ENCODE measurements around the gene KRT83.
"Not testable (repeated sequence)": the region's sequence is repeated elsewhere in the genome, so short reads cannot be mapped to it uniquely, and the experiment has no call there.

KRT83 gene

DNA sequence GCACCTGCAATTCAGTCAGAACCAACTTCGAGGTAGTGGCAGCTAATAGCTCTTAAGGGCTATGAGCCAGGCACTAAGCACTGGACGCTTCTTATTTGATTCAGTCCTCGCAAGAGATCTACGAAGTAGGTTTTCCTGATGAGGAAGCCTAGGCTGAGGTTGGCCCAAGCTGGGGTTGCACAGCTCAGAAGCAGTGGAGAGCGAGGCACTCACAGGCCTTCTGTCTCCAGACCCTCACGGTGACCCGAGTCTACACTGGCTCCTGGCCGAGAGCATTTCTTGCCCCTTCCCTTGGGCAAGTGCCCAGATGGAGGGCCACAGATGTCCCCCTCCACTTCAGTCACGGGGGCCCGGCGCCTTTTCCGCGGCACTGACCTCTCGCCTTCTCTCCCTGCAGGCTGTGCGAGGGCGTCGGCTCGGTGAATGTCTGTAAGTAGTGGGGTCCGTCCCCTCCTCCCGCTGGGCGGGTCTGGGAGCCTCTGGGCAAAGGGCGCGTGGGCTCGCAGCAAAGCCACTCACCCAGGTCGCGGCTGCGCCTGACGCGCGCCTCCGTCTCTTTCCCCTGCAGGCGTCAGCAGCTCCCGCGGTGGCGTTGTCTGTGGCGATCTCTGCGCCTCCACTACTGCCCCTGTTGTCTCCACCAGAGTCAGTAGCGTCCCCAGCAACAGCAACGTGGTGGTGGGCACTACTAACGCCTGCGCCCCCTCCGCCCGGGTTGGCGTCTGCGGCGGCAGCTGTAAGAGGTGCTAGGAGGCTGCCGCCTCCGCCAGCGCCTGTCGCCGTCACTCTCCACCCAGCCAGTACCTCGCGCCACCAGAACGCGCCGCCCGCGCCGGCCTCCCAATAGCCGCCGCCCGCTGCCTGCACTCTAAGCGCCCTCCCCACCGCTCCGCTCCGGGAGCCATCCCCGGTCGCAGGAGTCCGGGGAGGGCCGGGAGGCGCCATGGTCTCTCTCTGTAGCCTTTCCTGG is 13.1 kb downstream of the KRT83 start:
- H3K4me3 ChIP-seq (ENCODE audit: low read depth, low read length), result no peak overlapping the region; the same call in 1 of the 2 replicates

DNA sequence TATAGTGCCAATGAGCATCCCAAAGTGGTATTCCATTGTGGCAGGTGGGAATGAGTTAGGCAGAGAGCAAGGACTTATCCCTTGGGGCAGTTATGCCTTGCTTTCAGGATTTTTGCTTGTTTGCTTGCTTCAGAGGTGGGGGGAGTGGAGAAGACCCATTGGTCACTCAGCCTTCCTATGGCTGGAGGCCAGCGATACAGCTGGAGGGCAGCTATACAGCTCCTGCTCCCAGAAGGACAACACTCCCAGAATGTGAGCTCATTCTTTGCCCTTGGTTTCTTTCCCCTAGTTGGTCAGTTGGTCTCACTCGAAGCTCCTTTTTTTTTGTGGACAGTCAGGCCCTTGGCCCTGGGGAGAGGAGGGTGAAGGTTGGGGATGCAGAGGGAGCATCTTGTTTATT is 14.5 kb downstream of the KRT83 start:
- H3K4me3 ChIP-seq (ENCODE audit: low read depth, low read length), result no peak overlapping the region
- TF ChIP-seq, protein P1, sequence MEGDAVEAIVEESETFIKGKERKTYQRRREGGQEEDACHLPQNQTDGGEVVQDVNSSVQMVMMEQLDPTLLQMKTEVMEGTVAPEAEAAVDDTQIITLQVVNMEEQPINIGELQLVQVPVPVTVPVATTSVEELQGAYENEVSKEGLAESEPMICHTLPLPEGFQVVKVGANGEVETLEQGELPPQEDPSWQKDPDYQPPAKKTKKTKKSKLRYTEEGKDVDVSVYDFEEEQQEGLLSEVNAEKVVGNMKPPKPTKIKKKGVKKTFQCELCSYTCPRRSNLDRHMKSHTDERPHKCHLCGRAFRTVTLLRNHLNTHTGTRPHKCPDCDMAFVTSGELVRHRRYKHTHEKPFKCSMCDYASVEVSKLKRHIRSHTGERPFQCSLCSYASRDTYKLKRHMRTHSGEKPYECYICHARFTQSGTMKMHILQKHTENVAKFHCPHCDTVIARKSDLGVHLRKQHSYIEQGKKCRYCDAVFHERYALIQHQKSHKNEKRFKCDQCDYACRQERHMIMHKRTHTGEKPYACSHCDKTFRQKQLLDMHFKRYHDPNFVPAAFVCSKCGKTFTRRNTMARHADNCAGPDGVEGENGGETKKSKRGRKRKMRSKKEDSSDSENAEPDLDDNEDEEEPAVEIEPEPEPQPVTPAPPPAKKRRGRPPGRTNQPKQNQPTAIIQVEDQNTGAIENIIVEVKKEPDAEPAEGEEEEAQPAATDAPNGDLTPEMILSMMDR (IDR thresholded peaks at IDR 0.05; ENCODE audit: low read depth, low read length, missing control alignments), result no peak
- no peak for DNase-seq (ENCODE audit: low read depth)

More for the DNA sequence above, 13.1 kb downstream of the KRT83 start:
- DNase-seq (ENCODE audit: low read depth), result no peak
- TF ChIP-seq, protein P1 (IDR thresholded peaks at IDR 0.05; ENCODE audit: low read depth, low read length, missing control alignments), result no peak

DNA sequence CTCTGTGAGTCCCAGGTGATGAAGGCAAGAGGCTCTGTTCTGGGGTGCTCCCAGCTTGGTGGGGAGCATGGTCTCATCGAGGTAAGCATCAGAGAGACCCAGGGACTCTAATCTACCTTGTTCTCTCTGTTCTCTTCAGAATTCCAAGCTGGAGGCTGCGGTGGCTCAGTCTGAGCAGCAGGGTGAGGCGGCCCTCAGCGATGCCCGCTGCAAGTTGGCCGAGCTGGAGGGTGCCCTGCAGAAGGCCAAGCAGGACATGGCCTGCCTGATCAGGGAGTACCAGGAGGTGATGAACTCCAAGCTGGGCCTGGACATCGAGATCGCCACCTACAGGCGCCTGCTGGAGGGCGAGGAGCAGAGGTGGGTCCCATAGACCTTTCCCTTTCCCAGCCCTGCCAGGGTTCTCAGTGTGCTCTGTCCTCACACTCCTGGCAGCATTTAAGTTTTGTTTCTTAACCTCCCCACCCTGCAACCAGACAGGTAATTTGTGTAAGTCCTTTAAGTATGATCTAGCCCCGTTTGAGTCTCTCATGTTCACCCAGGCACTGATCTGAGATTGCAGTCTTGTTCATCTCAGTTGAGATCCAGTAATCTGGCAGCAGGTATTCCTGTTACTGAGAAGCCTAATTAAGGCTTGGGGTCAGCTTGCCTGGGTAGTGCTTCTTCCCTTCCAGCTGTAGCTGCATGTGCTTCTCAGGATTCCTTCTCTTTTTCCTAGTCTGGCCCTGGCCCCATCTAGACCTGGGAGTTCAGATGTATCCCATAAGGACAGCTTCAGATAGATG is 15.1 kb downstream of the KRT83 start:
- H3K4me3 ChIP-seq (ENCODE audit: low read depth, low read length), result no peak overlapping the region
- TF ChIP-seq, protein P1 (IDR thresholded peaks at IDR 0.05; ENCODE audit: low read depth, low read length, missing control alignments), result peak; percentile 43
- DNase-seq (ENCODE audit: low read depth), result no peak

DNA sequence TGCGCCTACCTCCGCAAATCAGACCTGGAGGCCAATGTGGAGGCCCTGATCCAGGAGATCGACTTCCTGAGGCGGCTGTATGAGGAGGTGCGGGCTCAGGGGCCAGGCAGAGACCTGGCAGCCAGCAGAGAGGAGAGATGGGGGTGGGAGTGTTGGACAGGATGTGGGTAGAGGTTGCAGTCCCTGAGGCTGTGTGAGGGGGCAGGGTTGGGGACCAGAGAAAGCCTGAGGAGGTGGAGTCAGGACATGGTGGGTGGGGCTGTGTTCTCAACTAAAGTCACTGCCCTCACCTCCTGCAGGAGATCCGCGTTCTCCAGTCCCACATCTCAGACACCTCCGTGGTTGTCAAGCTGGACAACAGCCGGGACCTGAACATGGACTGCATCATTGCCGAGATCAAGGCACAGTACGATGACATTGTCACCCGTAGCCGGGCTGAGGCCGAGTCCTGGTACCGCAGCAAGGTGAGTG is 16.2 kb downstream of the KRT83 start:
- DNase-seq (ENCODE audit: low read depth); H3K4me3 ChIP-seq (ENCODE audit: low read depth, low read length): not testable (repeated sequence)

DNA sequence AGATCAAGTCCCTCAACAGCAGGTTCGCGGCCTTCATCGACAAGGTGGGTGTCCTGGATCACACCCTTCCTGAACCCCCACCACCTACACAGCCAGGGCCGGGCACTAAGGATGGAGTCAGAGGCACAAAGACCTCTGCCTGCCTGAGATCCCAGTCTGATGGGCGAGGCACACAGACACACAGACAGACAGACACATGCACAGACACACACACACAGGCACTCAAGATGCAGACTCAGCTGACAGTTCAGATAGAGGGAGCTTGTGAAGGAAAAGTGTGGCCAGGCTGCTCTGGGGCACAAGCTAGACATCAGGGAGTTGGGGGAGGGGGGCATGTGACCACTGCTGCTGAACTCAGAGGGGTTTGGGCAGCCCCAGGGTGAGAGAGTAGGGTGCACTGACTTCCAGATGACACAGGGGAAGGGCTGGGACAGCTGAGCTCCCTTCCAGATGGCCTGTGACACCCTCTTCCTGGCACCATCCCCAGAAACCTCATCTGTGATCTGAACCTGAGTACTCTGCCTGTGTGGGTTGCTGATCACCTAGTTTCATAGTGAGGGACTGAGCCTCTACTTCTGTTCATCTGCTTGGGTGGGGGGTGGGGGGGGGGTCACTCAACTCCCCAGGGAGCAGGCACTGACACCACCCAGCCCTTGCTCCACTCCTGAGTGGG is 18.8 kb downstream of the KRT83 start:
- DNase-seq (ENCODE audit: low read depth), result not testable (repeated sequence)

DNA sequence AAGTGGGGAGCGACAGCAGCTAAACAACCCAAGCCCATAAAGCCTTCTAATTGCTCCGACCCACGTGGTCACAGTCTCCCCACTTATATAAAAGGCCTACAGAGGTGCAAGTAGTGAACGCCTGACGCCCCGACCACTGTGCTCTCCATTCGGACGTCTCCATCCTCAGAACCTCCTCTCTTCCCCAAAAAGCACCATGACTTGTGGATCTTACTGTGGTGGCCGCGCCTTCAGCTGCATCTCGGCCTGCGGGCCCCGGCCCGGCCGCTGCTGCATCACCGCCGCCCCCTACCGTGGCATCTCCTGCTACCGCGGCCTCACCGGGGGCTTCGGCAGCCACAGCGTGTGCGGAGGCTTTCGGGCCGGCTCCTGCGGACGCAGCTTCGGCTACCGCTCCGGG is 19.5 kb downstream of the KRT83 start:
- not testable (repeated sequence) for DNase-seq (ENCODE audit: low read depth); H3K4me3 ChIP-seq (ENCODE audit: low read depth, low read length)

More for the DNA sequence above, 18.8 kb downstream of the KRT83 start:
- not testable (repeated sequence) for H3K4me3 ChIP-seq (ENCODE audit: low read depth, low read length)

DNA sequence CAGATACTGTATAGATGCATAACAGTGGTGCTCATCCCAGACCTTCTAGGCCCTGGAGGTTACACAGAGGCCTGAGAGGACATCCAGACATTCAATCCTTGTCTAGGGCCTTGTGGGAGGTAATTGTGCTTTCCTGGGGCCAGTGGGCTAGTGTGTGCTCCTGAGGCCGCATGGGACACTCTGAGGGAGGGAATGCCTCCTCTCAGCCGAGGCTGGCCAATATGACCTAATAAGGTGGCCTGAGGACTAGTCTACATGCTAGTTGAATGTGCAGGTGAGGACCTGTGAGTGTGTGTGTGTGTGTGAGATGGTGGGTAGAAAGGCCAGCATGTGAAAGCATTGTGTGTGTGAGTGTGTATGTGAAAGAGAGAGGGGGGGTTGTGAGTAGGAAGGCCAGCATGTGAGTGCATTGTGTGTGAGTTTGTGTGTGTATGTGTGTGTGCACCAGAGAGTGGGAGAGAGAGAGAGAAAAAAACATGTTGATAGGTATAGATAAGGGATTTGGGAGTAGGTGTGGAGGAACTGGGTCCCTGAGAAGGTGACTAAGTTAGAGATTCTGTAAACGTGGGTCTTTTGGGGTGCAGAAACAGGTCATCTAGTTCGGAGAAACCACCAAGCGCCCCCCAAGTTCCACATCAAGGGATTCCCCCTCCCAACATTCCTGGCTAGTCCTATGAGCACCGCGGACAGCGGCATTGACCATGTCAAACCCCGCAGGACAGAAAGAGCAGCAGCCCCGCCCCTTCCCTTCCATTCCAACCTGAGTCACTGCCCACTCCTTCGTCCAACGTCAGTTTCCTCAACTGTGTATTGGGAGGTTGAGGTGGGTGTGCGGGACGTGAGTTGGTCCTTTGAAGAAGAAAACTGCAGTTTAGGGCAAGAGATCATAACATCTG is 20.2 kb downstream of the KRT83 start:
- no peak overlapping the region for H3K4me3 ChIP-seq (ENCODE audit: low read depth, low read length)
- TF ChIP-seq, protein P1 (IDR thresholded peaks at IDR 0.05; ENCODE audit: low read depth, low read length, missing control alignments), result no peak
- no peak for DNase-seq (ENCODE audit: low read depth)
